ENCODE measurements around the gene MUC12. TPM values are rescaled to one million over a fixed set of nuclear protein-coding genes. Genes with fewer than 3 reads are reported as not detected.
"Not testable (repeated sequence)": the region's sequence is repeated elsewhere in the genome, so short reads cannot be mapped to it uniquely, and the experiment has no call there.

Gene MUC12
- total and polyA plus RNA-seq, 3 donors from 2014 or later, result 3.5 to 6.2 (median 5.3) TPM

DNA sequence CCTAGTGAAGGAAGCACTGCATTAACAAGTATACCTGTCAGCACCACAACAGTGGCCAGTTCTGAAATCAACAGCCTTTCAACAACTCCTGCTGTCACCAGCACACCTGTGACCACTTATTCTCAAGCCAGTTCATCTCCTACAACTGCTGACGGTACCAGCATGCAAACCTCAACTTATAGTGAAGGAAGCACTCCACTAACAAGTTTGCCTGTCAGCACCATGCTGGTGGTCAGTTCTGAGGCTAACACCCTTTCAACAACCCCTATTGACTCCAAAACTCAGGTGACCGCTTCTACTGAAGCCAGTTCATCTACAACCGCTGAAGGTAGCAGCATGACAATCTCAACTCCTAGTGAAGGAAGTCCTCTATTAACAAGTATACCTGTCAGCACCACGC lies 66.6 kb downstream of the MUC12 start:
- no peak overlapping the region for H3K27ac ChIP-seq
- H3K27me3 ChIP-seq, result no peaks in the 10 kb centered on the region
- DNase-seq, result no peak
- 64 to 79% methylated on average over 4 of the region's 4 CpGs for WGBS, 2 donors
- TF ChIP-seq CTCF (IDR thresholded peaks at IDR 0.05) (no peak), POLR2A (IDR thresholded peaks at IDR 0.05) (no peak)
- no peaks in the 10 kb centered on the region for H3K4me1 ChIP-seq
- no peaks in the 10 kb centered on the region for H3K36me3 ChIP-seq (ENCODE audit: low read depth, missing control alignments)
- intact Hi-C loops (cut with DNase I; ENCODE audit: low total_unique reads), result no loop called here
- H3K4me3 ChIP-seq, result no peak overlapping the region
- no peaks in the 10 kb centered on the region for H3K9me3 ChIP-seq

GRCh38 chr7:101041283-101041682 lies 71.9 kb downstream of the MUC12 start:
- H3K4me1 ChIP-seq; intact Hi-C loops (cut with DNase I; ENCODE audit: low total_unique reads); H3K27me3 ChIP-seq; H3K27ac ChIP-seq; H3K36me3 ChIP-seq (ENCODE audit: low read depth, missing control alignments); DNase-seq; H3K9me3 ChIP-seq; H3K4me3 ChIP-seq: not testable (repeated sequence)
- WGBS, 2 donors, result 71 to 77% methylated on average over 6 of the region's 6 CpGs

GRCh38 chr7:101058355-101058754 lies 89.0 kb downstream of the MUC12 start:
- H3K27me3 ChIP-seq, result no peaks in the 10 kb centered on the region
- H3K36me3 ChIP-seq (ENCODE audit: low read depth, missing control alignments), result no peaks in the 10 kb centered on the region
- no peak overlapping the region for H3K4me3 ChIP-seq
- intact Hi-C loops (cut with DNase I; ENCODE audit: low total_unique reads), result loop anchor here (5.0 kb wide), 2 partner anchors 146 to 161 kb away; partner anchors contain the start of gene ACHE
- no peak overlapping the region for H3K27ac ChIP-seq
- H3K9me3 ChIP-seq, result no peaks in the 10 kb centered on the region
- no peaks in the 10 kb centered on the region for H3K4me1 ChIP-seq
- peak; percentile 81 for DNase-seq
- TF ChIP-seq CTCF (IDR thresholded peaks at IDR 0.05) (no peak), POLR2A (IDR thresholded peaks at IDR 0.05) (no peak)
- 10 to 18% methylated on average over 9 of the region's 9 CpGs for WGBS, 2 donors

GRCh38 chr7:101059620-101059942 lies 90.2 kb downstream of the MUC12 start:
- H3K27me3 ChIP-seq, result no peaks in the 10 kb centered on the region
- DNase-seq, result no peak
- 21 to 23% methylated on average over 9 of the region's 9 CpGs for WGBS, 2 donors

GRCh38 chr7:101060992-101061391 lies 91.6 kb downstream of the MUC12 start:
- 73 to 84% methylated on average over 5 of the region's 5 CpGs for WGBS, 2 donors

More at GRCh38 chr7:101059620-101059942, 90.2 kb downstream of the MUC12 start:
- intact Hi-C loops (cut with DNase I; ENCODE audit: low total_unique reads), result loop anchor here (5.0 kb wide), 2 partner anchors 147 to 162 kb away; partner anchors contain the start of gene ACHE
- Histone ChIP-seq H3K4me3 (no peak overlapping the region), H3K36me3 (ENCODE audit: low read depth, missing control alignments) (no peaks in the 10 kb centered on the region), H3K27ac (no peak overlapping the region), H3K9me3 (no peaks in the 10 kb centered on the region), H3K4me1 (no peaks in the 10 kb centered on the region)
- TF ChIP-seq POLR2A (IDR thresholded peaks at IDR 0.05), result no peak
- TF ChIP-seq CTCF (IDR thresholded peaks at IDR 0.05), result no peak

DNA sequence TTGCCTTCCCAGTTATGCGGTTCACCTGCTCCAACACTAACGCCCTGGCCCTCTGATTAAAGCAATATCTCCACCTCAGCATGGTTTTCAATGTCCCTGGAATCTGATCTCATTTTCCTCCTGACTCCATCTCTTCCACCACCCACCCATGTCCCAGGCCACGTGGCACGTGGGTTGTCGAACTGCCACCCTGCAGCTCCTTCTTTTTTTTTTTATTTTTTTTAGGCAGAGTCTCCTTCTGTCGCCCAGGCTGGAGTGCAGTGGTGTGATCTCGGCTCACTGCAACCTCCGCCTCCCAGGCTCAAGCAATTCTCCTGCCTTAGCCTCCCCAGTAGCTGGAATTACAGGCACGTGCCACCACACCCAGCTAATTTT lies 94.8 kb downstream of the MUC12 start:
- H3K27me3 ChIP-seq; H3K4me1 ChIP-seq; H3K9me3 ChIP-seq; H3K36me3 ChIP-seq (ENCODE audit: low read depth, missing control alignments); intact Hi-C loops (cut with DNase I; ENCODE audit: low total_unique reads); H3K27ac ChIP-seq; H3K4me3 ChIP-seq; DNase-seq: not testable (repeated sequence)
- WGBS, 2 donors, result 81 to 84% methylated on average over 9 of the region's 9 CpGs

More at GRCh38 chr7:101060992-101061391, 91.6 kb downstream of the MUC12 start:
- H3K4me1 ChIP-seq, result no peaks in the 10 kb centered on the region
- H3K9me3 ChIP-seq, result no peaks in the 10 kb centered on the region
- H3K27ac ChIP-seq, result no peak overlapping the region
- TF ChIP-seq POLR2A (IDR thresholded peaks at IDR 0.05) (no peak), CTCF (IDR thresholded peaks at IDR 0.05) (no peak)
- DNase-seq, result no peak
- no peaks in the 10 kb centered on the region for H3K27me3 ChIP-seq
- intact Hi-C loops (cut with DNase I; ENCODE audit: low total_unique reads), result no loop called here
- no peak overlapping the region for H3K4me3 ChIP-seq
- no peaks in the 10 kb centered on the region for H3K36me3 ChIP-seq (ENCODE audit: low read depth, missing control alignments)

GRCh38 chr7:101065162-101065561 lies 95.8 kb downstream of the MUC12 start:
- H3K27me3 ChIP-seq; H3K36me3 ChIP-seq (ENCODE audit: low read depth, missing control alignments); DNase-seq; H3K4me3 ChIP-seq; intact Hi-C loops (cut with DNase I; ENCODE audit: low total_unique reads); H3K4me1 ChIP-seq; H3K9me3 ChIP-seq; H3K27ac ChIP-seq: not testable (repeated sequence)
- 82 to 84% methylated on average over 3 of the region's 3 CpGs for WGBS, 2 donors
